IPS-20b (cell line): ENCODE results near the gene POLDIP2.

ENCODE experiments used
- H3K27ac ChIP-seq: one replicate; pipeline ENCODE4 v1.5.1; 2013; ENCODE audit warnings: low read length
- H3K27me3 ChIP-seq: 2 replicates; pipeline ENCODE4 v1.6.1; 2013; ENCODE audit warnings: mild to moderate bottlenecking, low read length, inconsistent platforms; ENCODE audit not compliant: insufficient read depth
- H3K36me3 ChIP-seq: 2 replicates; pipeline ENCODE4 v1.6.1; 2013; ENCODE audit warnings: low read depth, mild to moderate bottlenecking, inconsistent platforms, low read length, moderate library complexity; ENCODE audit not compliant: insufficient read depth
- H3K4me1 ChIP-seq: 2 replicates; pipeline ENCODE4 v1.6.1; 2013; ENCODE audit warnings: mild to moderate bottlenecking, control low read depth, inconsistent platforms, low read length, moderate library complexity; ENCODE audit not compliant: insufficient read depth
- H3K4me3 ChIP-seq: 2 replicates; pipeline ENCODE4 v1.5.1; 2013; ENCODE audit warnings: mild to moderate bottlenecking, low read length, inconsistent platforms
- H3K9ac ChIP-seq: 2 replicates; pipeline ENCODE4 v1.6.1; 2013; ENCODE audit warnings: low read depth, mild to moderate bottlenecking, inconsistent platforms, low read length, moderate library complexity
- H3K9me3 ChIP-seq: 2 replicates; pipeline ENCODE4 v1.6.1; 2013; ENCODE audit warnings: mild to moderate bottlenecking, low read depth, low read length, inconsistent platforms; ENCODE audit not compliant: insufficient read depth

Gene POLDIP2

DNA sequence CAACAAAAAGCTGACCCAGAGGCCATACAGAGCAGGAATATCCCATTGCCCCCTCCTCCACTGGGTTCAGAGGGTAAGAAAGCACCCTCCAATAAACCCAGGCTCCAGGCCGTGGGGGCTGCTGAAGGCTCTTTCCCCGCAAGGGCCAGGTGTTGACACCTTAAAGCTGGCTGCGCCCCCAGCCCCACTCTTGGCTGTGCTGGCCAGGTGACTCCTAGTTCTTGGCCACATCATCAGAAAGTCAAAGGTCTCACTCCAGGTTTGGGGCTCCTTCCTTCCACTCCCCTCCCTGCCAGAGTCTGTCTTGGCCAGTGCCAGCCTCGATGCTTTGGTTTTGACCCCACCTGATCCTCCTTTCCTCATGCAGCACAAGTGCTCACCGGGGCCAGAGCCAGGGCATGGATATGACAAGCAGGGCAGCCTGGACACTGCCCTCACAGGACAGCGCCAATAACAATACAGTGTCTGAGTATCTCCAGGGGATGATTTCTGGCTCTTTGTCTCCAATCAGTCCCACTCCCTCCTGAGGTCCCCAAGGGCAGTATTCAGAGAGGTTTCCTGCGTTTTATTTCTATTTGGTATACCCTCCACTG is 40.5 kb upstream of the POLDIP2 start:
- peaks cover 26% of the 10 kb centered on the region for H3K27me3 ChIP-seq
- no peak overlapping the region for H3K4me3 ChIP-seq
- H3K27ac ChIP-seq = no peak overlapping the region
- H3K9ac ChIP-seq = no peak overlapping the region
- 0 out of 2 replicates have a peak, but pooled peaks cover 10% of the 10 kb centered on the region for H3K36me3 ChIP-seq
- no peaks in the 10 kb centered on the region for H3K9me3 ChIP-seq
- peaks cover 13% of the 10 kb centered on the region for H3K4me1 ChIP-seq

DNA sequence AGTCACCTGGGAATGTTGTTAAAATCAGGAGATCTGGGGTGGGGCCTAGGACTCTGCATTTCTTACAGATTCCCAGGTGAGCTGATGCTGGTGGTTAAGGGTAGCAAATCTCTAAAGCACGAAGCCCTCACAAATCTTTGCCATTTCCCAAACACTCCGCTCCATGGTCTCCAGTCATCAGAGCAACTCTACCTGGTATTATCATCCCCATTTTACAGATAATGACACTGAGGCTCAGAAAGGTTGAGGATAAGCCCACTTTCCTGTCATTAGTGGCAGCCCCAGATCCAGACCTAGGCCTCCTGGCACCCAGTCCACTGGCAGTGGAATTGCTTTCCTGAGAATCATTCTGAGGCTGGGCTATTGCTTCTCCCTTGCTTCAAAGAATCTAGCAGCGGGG is 39.9 kb upstream of the POLDIP2 start:
- Histone ChIP-seq H3K4me3 (no peak overlapping the region), H3K27ac (no peak overlapping the region), H3K36me3 (0 out of 2 replicates have a peak, but pooled peaks cover 10% of the 10 kb centered on the region), H3K9me3 (no peaks in the 10 kb centered on the region), H3K9ac (no peak overlapping the region), H3K4me1 (peaks cover 8% of the 10 kb centered on the region), H3K27me3 (peaks cover 23% of the 10 kb centered on the region)

DNA sequence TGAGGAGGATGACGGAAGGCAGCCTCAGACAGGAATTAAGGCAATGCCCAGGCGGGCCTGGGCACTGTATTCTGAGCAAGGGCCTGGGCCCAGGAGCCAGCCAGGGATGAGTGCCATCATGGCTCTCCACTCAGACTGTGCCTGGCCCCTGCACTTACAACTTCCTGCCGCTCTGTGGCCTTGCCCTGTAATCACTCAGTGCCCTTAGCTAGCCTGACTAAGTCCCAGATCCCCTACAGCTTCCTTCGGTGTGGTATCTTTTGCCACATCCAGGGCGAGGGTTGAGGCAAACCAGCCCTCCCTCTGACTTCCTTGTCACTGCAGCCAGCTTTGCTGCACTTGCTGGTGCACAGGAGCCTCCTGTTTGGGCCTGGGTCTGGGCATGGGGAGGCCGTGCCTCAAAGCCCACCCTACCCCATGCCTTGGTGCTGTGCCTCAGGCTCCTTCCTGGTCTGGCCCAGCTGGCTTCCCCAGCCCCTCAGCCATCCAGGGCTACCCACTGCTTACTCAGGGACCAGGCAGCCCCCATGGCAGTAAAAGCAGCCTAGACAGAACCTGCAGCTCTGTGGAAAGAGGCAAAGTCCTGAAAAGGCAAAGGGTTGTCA is 39.4 kb upstream of the POLDIP2 start:
- Histone ChIP-seq H3K27me3 (peaks cover 17% of the 10 kb centered on the region), H3K4me3 (no peak overlapping the region), H3K27ac (no peak overlapping the region), H3K4me1 (peaks cover 3% of the 10 kb centered on the region), H3K9me3 (no peaks in the 10 kb centered on the region), H3K9ac (no peak overlapping the region), H3K36me3 (0 out of 2 replicates have a peak, but pooled peaks cover 10% of the 10 kb centered on the region)

DNA sequence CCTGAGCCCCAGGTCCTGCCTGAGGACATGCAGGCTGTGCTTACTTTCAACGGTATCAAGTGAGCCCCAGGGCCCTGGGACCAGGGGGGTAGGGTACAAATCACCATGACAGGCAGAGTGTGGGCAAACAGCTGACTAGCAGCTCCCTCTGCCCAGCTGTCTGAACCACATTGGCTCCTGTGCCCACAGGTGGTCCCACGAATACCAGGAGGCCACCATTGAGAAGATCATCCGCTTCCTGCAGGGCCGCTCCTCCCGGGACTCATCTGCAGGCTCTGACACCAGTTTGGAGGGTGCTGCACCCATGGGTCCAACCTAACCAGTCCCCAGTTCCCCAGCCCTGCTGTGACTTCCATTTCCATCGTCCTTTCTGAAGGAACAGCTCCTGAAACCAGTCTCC is 38.6 kb upstream of the POLDIP2 start:
- H3K9ac ChIP-seq = no peak overlapping the region
- no peaks in the 10 kb centered on the region for H3K4me1 ChIP-seq
- no peaks in the 10 kb centered on the region for H3K9me3 ChIP-seq
- H3K27me3 ChIP-seq = peaks cover 10% of the 10 kb centered on the region
- no peak overlapping the region for H3K27ac ChIP-seq
- H3K4me3 ChIP-seq = no peak overlapping the region
- peaks cover 10% of the 10 kb centered on the region; the same call in 1 of the 2 replicates for H3K36me3 ChIP-seq

DNA sequence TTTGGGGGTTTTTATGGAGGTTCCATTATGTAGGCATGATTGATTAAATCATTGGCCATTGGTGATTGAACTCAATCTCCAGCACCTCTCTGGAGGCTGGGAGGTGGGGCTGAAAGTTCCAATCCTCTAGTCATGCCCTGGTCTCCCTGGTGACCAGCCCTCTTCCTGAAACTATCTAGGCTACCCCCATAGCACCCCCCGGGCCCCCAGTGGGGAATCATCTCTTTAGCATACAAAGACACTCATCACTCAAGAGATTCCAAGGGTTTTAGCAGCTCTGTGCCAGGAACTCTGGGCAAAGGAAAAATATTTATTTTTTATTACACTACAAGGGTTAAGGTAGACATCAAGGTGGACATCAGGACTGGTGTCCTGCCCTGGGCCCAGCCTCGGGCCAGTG is 38.1 kb upstream of the POLDIP2 start:
- H3K9me3 ChIP-seq = no peaks in the 10 kb centered on the region

DNA sequence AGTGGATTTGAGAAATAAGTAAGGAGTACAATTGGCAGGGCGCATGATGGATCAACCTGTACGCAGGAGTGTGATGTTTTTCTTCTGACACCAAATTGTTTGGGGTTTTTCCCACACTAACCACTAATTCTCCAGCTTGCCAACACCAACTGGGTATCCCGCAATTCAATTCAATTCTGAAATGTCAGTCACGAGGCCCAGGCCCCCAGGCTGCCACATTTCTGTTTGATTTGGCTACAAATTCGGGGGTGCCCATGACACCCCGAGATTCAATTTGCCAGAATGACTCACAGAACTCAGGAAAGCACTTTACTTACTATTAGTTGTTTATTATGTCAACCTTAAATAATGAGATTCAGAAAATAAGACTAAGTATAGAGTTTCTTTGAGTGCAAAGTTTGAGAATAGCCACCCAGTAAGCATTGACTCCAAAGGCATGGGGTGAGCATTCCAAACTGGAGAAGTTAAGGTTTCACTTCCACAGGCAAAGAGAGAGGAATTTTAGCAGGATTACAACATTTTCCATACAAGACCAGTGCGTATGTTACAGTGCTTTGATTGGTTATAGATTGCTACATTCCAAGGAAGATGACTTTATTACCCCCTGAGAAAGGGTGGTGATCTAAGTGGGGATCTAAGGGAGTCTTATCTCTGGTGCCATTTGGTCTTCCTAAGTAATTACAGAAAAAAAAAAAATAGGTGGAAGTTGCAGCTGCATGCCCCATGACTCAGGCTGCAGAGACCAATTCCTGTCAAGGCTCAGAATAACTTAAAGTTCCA is 37.2 kb upstream of the POLDIP2 start:
- H3K27ac ChIP-seq = no peak overlapping the region
- peaks cover 10% of the 10 kb centered on the region; the same call in 1 of the 2 replicates for H3K36me3 ChIP-seq
- no peaks in the 10 kb centered on the region for H3K4me1 ChIP-seq
- H3K4me3 ChIP-seq = no peak overlapping the region
- no peaks in the 10 kb centered on the region for H3K9me3 ChIP-seq
- no peaks in the 10 kb centered on the region; the same call in 1 of the 2 replicates for H3K27me3 ChIP-seq
- no peak overlapping the region for H3K9ac ChIP-seq

More for the DNA sequence above, 38.1 kb upstream of the POLDIP2 start:
- H3K27me3 ChIP-seq = peaks cover 5% of the 10 kb centered on the region; the same call in 1 of the 2 replicates
- H3K36me3 ChIP-seq = peaks cover 10% of the 10 kb centered on the region; the same call in 1 of the 2 replicates
- H3K4me1 ChIP-seq = no peaks in the 10 kb centered on the region
- no peak overlapping the region for H3K9ac ChIP-seq
- H3K27ac ChIP-seq = no peak overlapping the region
- no peak overlapping the region for H3K4me3 ChIP-seq

DNA sequence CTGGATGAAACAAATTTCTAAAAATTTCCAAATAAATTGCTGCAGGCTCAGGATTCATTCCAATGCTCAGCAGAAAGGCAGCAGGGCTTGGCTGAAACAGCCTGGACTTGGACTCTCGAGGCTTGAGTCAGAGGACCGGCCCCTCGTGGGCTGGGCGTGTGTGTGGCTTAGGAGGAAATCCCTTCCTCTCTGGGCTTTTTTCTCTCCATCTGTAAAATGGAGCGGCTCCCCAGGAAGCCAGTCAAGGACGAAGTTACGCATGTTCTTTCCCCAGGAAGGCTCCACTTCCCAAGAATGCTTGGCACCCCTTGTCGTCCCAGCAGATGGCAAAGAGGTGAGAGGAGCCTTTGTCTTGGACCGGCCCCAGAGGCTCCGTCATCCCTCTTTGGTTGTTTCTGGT is 35.2 kb upstream of the POLDIP2 start:
- Histone ChIP-seq H3K4me3 (no peak overlapping the region), H3K27ac (no peak overlapping the region), H3K36me3 (no peaks in the 10 kb centered on the region; the same call in 1 of the 2 replicates), H3K9ac (no peak overlapping the region), H3K9me3 (no peaks in the 10 kb centered on the region), H3K27me3 (no peaks in the 10 kb centered on the region; the same call in 1 of the 2 replicates), H3K4me1 (no peaks in the 10 kb centered on the region)

DNA sequence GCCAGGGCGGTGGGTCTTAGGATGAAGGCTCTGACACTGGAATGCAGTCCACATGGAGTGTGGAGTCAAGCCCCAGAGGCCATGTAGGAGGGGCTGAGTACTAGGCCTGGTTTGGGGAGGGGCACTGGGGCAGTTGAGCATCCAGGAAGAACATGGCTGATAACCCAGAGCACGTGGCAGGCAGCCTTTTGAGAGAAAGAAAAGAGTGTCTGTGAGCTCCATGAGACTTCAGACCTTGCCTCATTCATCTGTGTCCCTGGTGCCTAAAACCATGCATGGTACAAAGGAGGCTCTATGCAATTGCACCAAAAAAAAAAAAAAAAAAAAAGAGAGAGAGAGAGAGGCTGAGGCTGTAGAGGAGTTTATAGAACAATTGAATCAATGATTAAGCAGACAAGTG is 34.1 kb upstream of the POLDIP2 start:
- H3K36me3 ChIP-seq = no peaks in the 10 kb centered on the region; the same call in 1 of the 2 replicates

DNA sequence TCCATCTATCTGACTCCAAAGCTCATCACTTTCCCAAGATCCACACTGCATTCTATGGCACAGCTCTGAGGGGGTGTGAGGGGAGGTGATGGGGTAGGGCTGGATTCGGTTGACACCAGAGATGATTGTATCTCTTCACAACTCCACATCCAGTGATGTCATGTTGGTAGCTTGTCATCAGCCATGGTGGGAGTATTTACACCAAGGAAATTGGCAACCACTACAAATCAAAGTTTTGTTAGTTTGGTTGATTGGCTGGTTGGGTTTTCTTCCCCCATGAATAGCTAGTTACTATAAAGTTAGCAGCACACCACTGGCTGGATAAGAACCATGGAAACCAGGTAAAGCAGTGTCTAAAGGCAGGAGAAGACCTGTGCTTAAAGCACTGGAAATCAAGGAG is 33.7 kb upstream of the POLDIP2 start:
- no peaks in the 10 kb centered on the region; the same call in 1 of the 2 replicates for H3K36me3 ChIP-seq
- H3K4me3 ChIP-seq = no peak overlapping the region
- no peak overlapping the region for H3K9ac ChIP-seq
- no peak overlapping the region for H3K27ac ChIP-seq
- H3K9me3 ChIP-seq = no peaks in the 10 kb centered on the region
- H3K4me1 ChIP-seq = no peaks in the 10 kb centered on the region
- H3K27me3 ChIP-seq = peaks cover 9% of the 10 kb centered on the region

More for the DNA sequence above, 34.1 kb upstream of the POLDIP2 start:
- no peak overlapping the region for H3K9ac ChIP-seq
- no peak overlapping the region for H3K27ac ChIP-seq
- H3K9me3 ChIP-seq = no peaks in the 10 kb centered on the region
- no peaks in the 10 kb centered on the region for H3K4me1 ChIP-seq
- H3K27me3 ChIP-seq = peaks cover 5% of the 10 kb centered on the region
- H3K4me3 ChIP-seq = no peak overlapping the region

DNA sequence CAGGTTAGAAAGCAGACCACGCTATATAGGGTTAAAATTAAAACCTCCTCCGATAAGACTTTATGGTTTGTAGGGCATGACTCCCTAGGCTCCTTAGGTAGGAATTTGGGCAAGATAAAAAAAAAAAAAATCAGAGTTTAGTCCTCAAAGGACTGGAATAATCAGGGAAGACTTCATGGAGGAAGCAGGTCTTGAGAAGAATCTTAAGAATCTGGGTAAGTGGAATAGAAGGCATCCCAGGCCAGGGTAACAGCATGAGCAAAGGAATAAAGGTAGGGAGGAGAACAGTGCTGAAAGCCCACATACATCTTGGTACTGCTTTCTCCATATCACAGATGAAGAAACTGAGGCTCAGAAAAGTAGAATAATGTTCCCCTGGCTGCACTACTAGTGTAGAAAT is 33.2 kb upstream of the POLDIP2 start:
- no peaks in the 10 kb centered on the region; the same call in 1 of the 2 replicates for H3K36me3 ChIP-seq
- H3K4me1 ChIP-seq = no peaks in the 10 kb centered on the region
- no peak overlapping the region for H3K9ac ChIP-seq
- H3K27ac ChIP-seq = no peak overlapping the region
- H3K27me3 ChIP-seq = peaks cover 14% of the 10 kb centered on the region
- H3K4me3 ChIP-seq = no peak overlapping the region
- no peaks in the 10 kb centered on the region for H3K9me3 ChIP-seq

DNA sequence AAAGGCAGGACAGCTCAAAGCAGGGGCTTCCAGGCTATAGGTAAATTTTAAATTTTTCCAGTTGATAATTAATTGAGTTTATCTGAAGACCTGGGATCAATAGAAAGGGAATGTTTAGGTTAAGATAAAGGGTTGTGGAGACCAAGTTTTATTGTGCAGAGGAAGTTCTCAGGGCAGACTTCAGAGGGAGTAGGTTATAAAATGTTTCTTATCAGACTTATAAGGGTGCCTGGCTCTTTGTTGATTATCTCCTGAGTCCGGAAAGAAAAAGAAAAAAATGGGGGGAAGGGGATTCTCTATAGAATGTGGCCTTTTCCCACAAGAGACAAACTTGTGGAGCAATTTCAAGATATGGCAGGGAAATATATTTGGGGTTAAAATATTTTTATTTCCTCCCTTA is 32.8 kb upstream of the POLDIP2 start:
- no peak overlapping the region for H3K9ac ChIP-seq
- H3K27me3 ChIP-seq = peaks cover 18% of the 10 kb centered on the region
- no peaks in the 10 kb centered on the region for H3K9me3 ChIP-seq
- no peaks in the 10 kb centered on the region; the same call in 1 of the 2 replicates for H3K36me3 ChIP-seq
- no peak overlapping the region for H3K27ac ChIP-seq
- H3K4me3 ChIP-seq = no peak overlapping the region
- H3K4me1 ChIP-seq = no peaks in the 10 kb centered on the region
